SK-MEL-5 (cell line): ENCODE data around the gene EXOC3. TPM values are rescaled to one million over a fixed set of nuclear protein-coding genes. Genes with fewer than 3 reads are reported as not detected.
A peak's percentile ranks its signal among the peaks of the same experiment; 100 is the strongest.
"Not testable (repeated sequence)": the region's sequence is repeated elsewhere in the genome, so short reads cannot be mapped to it uniquely, and the experiment has no call there.

ENCODE experiments used
- DNase-seq: peaks from one replicate; pipeline ENCODE4 v3.0.0-alpha.2; 2016; ENCODE audit warnings: low read depth, low spot score
- in situ Hi-C: cut with HindIII; loops from 2 replicates; pipeline ENCODE4 v1.10.0; 2016; ENCODE audit warnings: low sequenced_read_pairs, high pct_unique_total_duplicates, low pct_unique_long_range_greater_than_20kb
- polyA plus RNA-seq, 2 experiments: library from polyadenylated mRNA; depleted of rRNA; stranded (reverse); fragments of >200 nt; gene quantifications; 2 replicates each; pipeline ENCODE4 v1.2.3, GENCODE V29; 2015
- total RNA-seq: library from RNA; depleted of rRNA; stranded (reverse); fragments of >200 nt; shearing (Covaris generic); gene quantifications from 2 replicates; pipeline ENCODE4 v1.2.3, GENCODE V29; 2014; rRNA removed

The EXOC3 gene
- total RNA-seq = 49.2 and 50.2 TPM in 2 replicates
- polyA plus RNA-seq (2015; cell fraction: cytosol; rRNA removed) = 43.7 and 49.3 TPM in 2 replicates
- polyA plus RNA-seq (2015; cell fraction: nucleus; rRNA removed) = 83.3 and 108 TPM in 2 replicates

DNA sequence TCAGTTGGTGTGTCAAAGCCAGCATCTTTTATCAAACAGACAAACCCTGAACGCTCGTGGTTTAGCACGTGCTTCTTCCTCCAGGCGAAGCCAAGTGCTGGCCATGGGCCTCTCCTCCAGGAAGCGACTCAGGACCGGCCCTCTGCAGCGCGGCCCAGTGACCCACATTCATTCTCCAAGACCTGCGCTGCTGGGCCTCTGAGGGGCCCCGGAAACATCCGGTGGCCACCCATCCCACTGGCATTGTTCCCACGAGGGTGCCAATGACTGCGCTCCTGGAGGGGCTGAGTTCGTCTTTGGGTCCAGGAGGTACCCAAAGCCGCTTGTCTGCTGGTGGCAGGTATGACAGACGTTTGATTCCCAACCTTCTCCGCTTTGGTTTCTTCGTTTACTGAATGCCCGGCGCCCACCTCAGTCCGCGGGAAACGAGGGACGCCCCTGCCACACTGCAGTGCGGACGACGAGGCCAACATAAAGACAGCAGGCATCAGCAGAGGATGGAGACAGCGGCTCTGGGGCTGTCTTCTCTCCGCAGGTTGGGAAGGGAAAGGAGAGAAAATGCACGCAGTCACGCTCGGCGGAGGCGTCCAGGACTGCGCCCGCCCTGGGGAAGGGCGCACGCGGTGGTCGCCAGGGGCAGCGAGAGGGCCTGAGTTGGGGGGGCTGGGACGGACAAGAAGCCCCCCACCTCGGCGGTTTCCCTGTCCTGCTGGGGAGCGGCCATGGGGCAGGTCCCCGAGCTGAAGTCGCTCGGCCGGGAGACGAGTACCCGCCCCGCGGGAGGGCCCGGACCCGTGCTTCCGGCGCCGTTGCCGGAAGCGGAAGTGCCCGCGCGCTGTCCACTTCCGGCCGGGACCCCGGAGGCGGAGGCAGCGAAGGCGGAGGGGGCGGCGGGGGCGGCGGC is at the start of gene EXOC3:
TSS of gene EXOC3 (plus strand) at position 842 of the 904 bp plus-strand sequence. CDS start 3,030 bp downstream, outside the sequence.
- in situ Hi-C loops = no loop called here
- peak; percentile 76 for DNase-seq

DNA sequence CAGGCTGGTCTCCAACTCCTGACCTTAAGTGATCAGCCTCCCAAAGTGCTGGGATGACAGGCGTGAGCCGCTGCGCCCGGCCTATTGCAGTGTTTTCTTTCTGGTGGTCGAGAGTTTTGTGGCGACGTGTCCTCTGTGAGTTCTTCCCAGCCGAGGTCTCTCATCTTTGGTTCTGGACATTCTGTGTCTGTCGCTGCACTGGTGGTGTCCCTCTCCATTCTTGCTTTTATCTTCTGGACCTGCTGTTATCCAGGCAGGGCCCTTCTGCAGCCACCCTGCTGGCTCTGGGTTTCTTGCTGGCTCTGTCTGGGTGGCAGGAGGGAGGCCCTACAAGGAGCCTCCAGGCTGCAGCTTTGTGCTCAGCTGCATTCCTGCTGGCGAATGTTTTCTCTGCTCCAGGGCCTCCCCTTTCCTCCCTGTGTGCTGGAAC is 49.1 kb upstream of the EXOC3 start:
- DNase-seq = no peak
- in situ Hi-C loops = no loop called here

- DNase-seq = no peak
- in situ Hi-C loops = no loop called here
Measured at GRCh38 chr5:394671-395155, 48.3 kb upstream of the EXOC3 start.

DNA sequence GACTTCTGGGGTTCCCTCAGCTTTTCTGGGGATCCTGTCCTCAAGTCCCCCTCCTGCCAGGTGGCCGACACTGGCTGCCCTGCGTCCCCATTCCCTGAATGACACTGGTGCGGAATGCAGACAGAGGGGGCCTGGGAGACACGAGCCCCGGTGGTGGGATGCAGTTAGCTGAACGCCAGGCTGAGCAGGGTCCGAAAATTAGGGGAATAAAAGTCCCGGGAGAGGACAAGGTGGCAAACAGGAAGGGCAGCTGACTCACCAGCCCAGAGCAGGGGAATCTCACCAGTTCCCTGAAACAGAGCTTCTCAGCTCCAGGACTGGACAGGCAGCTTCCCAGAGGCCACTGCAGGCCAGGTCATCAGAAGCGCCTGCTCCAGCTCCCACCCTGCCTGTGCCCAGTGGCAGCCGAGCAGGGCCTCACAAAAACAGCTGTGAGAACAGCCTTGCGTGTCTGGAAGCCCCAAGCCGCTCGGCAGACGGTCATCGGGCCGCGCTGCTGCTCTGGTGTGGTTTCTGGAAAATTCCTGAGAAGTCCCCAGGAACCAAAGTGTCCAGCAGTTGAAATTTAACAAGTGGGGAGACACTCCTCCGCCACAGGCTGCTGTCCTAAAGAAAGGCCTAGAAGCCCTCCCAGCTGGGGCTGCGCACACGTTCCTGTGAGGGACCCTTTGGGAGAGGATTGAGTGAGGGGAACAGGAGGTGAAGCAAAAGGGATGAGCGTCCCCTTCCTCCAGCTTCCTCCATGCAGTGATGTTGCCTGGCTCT is 47.6 kb upstream of the EXOC3 start:
- in situ Hi-C loops = no loop called here
- DNase-seq = no peak

GRCh38 chr5:395921-396530 is 47.0 kb upstream of the EXOC3 start:
- DNase-seq = no peak

GRCh38 chr5:396531-396961 is 46.4 kb upstream of the EXOC3 start:
- no peak for DNase-seq
- in situ Hi-C loops = no loop called here

More at GRCh38 chr5:395921-396530, 47.0 kb upstream of the EXOC3 start:
- in situ Hi-C loops = no loop called here

DNA sequence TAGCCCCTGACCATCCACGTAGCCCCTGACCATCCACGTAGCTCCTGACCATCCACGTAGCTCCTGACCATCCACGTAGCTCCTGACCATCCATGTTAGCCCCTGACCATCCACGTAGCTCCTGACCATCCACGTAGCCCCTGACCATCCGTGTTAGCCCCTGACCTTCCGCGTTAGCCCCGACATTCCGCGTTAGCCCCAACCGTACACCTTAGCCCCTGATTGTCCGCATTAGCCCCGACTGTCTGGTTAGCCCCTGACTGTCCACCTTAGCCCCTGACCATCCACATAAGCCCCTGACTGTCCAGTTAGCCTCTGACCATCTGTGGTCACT is 44.9 kb upstream of the EXOC3 start:
- in situ Hi-C loops, DNase-seq: not testable (repeated sequence)

DNA sequence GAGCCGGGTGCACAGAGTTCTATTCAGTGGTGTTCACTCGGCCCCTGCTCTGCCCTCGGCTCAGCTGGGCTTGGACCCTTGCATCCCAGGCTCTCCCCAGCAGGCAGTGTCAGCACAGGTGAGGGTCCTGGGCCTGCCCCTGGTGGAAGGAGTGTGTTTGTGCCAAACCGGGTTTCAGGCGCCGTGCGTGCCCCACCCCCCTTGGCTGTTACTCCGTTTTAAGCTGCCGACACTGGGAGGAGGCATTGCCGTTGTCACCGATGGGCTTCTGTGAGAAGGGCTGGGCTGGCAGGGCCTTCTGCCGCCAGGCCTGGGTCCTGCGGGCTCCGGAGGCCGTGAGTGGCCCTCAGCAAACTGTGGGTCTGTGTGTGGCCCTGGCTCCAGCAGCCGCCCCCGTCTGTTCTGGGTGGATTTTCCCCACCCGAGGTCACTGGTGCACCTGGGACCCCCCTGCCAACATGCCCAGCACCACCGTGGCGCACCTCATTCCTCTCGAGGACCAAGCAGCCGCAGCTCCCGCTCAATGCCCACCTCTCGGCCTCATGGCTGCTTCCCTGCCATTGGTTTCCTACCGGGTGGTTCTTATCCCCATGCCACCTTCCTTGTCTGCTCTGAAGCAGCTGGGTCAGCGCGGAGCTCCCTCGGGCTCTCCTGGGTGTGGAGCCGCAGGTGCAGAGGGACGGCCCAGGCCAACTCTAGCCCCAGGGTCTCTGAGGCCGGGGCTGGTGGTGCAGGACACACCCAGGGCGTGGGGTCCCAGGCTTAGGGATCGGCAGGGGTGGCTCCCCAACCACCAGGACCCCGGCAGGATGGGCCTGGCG is 44.3 kb upstream of the EXOC3 start:
- in situ Hi-C loops = no loop called here
- DNase-seq = no peak

DNA sequence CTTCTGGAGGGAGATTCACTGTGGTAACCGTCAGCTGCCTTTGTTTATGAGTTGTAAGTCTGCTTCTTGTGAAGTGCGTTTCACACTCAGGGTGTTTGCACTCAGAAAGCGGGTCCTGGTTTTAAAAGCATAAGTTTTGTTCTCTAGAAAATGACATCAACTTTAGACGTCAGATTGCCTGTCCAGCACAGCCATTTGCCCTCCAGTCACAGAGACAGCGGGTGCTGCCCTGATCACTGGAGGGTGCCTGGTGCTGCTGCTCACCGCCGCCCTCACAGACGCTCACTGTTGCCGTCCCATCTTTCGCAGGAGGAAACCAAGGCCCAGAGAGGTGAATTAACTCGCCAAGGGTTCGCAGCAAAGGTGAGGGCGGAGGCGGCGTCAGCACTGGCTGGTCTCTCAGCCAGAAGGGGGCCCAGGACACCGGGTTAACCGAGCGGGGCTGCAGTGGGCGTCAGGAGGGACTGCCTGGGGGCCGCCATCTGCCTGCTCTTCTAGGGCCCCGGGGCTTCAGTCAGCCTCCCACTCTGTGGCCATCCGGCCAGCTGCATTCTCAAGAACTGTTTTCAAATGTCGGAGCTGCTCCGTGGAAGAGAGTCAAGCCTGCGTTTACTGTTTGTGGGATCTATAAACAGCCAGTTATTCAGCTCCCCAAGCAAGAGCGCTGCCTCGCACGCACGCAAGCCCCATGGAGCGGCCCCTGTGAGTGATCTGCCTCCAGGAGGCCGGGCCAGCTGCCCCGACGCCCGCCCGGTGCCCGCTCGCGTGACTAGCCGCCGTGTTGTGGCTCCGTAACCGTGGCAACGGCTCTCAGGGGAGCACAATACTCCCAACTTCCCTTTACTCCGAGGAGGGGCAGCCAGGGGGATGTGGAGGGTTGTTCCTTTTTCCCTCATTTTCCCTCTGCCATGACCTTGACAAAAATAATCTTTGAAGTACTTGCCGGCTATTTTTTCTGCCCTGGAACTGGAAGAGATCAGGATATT is 43.4 kb upstream of the EXOC3 start:
- DNase-seq = peak; percentile 85
- in situ Hi-C loops = no loop called here

DNA sequence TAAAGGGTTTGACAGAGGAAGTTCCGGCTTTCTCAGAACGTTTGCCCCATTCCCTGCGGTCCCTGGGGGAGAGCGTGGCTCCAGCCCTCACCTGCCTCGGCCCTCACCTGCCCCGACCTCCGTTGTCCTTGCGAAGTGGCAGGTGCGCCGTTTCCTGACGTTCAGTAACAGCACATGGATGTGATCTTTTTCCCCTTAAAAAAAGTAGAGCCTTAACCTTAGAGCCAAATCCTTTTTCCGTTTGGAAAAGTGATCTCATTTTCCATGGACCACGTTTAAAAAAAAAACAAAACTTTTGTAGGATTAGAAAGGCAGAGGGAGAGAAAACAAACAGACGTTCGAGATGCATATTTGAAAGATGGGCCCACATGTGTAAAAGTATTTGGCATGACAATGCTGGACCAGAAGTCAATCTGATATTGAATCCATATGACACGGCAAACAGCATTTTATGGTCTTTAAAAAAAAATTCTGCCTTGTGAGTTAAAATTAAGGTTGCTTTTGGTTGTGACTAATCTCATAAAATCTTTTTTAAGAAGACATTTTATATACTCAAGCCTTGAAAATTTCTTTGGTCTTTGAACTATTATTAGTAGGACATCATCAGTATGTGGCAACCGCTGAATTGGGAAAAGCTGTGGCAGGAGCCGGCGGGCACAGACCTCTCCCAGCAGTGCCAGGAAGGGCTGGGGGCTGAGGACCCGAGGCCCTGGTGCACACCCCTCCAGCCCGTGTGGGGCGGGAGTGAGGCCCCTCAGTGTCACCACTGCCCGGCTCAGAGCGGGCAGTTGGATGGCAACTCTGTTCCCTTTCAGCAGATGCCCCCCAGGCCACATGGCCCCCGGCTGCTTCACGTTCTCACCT is 42.5 kb upstream of the EXOC3 start:
- no peak for DNase-seq
- in situ Hi-C loops = no loop called here

- in situ Hi-C loops = no loop called here
- DNase-seq = no peak
Measured at GRCh38 chr5:401146-402034, 41.6 kb upstream of the EXOC3 start.

DNA sequence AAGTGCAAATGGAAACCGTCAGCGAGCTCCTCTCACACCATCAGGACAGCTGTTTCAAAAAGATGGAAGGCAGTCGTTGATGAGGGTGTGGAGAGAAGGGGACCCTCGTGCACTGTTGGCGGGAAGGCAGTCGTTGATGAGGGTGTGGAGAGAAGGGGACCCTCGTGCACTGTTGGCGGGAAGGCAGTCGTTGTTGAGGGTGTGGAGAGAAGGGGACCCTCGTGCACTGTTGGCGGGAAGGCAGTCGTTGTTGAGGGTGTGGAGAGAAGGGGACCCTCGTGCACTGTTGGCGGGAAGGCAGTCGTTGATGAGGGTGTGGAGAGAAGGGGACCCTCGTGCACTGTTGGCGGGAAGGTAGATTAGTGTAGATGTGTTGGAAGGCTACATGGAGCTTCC is 40.8 kb upstream of the EXOC3 start:
- in situ Hi-C loops, DNase-seq: not testable (repeated sequence)

- no peak for DNase-seq
- in situ Hi-C loops = no loop called here
Measured at GRCh38 chr5:402615-403359, 40.2 kb upstream of the EXOC3 start.

DNA sequence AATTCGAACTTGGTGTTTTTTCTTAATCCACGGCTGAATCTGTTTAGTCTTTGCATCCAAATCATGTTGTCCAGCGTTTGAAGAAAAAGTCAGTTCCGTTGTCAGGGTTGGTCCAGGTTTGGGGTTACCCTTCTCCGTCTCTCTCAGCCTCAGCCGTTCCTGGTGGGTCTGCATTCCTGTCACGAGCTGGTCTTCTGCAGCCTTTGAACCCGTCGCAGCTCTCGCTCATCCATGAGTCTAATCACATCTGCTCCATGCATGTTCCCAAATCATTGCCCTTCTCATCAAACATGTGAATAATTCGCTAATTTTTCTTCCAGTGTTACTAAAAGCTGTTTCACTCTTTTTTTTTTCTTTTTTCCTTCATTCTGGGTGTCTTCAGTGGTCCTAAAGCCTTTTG is 39.0 kb upstream of the EXOC3 start:
- DNase-seq = no peak
- in situ Hi-C loops = no loop called here
